Ovary (tissue), 9 donors: ENCODE measurements around the gene ZMYM4. TPM values are rescaled to one million over a fixed set of nuclear protein-coding genes. Genes with fewer than 3 reads are reported as not detected.

Experiments
- DNase-seq, 5 donors: peaks; one replicate each; pipeline ENCODE4 v3.0.0-alpha.2; 2019 to 2020
- H3K27ac ChIP-seq, 2 donors: fragments of 200-600 bp; one replicate each; pipeline versions ENCODE4 v1.5.1 to v1.8.0; 2019 to 2022
- H3K27me3 ChIP-seq: fragments of 200-600 bp; one replicate; pipeline ENCODE4 v1.8.0; 2022
- H3K36me3 ChIP-seq: fragments of 200-600 bp; sonication (generic); one replicate; pipeline ENCODE4 v1.5.1; 2019
- H3K4me1 ChIP-seq: one replicate; pipeline ENCODE4 v1.8.1; 2013; ENCODE audit warnings: mild to moderate bottlenecking, moderate library complexity; ENCODE audit not compliant: insufficient read depth
- H3K4me3 ChIP-seq: fragments of 200-600 bp; sonication (generic); one replicate; pipeline ENCODE4 v1.5.1; 2017
- H3K9me3 ChIP-seq, 2 donors: fragments of 200-600 bp in 1 of 2; sonication (generic) in 1 of 2; one replicate each; pipeline versions ENCODE4 v1.5.1 to v1.8.1; 2013 to 2019; ENCODE audit warnings: mild to moderate bottlenecking in 1 of 2, moderate library complexity in 1 of 2
- CTCF ChIP-seq, 3 donors: fragments of 450-650 bp in 2 of 3; fragments of 200-600 bp in 1 of 3; IDR thresholded peaks; one replicate each; pipeline versions ENCODE4 v1.5.1 to v1.8.0; 2016 to 2022; ENCODE audit warnings: antibody characterized with exemption in 3 of 3, mild to moderate bottlenecking in 1 of 3
- EP300 ChIP-seq: sonication (generic); formaldehyde crosslinking; IDR thresholded peaks from one replicate; pipeline ENCODE4 v1.6.1; 2017; ENCODE audit warnings: antibody characterized with exemption
- POLR2A ChIP-seq: fragments of 450-650 bp; IDR thresholded peaks from one replicate; pipeline ENCODE4 v1.6.1; 2017; ENCODE audit warnings: antibody characterized with exemption, mild to moderate bottlenecking, moderate library complexity
- WGBS, 3 donors: extraction: QIAGEN DNeasy Blood & Tissue Kit in 1 of 3; methylation state at CpG; one replicate each; pipeline versions ENCODE4 v1.1.5 to v1.1.7; 2013 to 2017; 5-methylcytosine and 5-hydroxymethylcytosine counted together
- intact Hi-C, 4 donors: fragments of 100-400 bp; cut with DNase I; formaldehyde crosslinking; loops; one replicate each; pipeline versions ENCODE4 v1.11.0 to v1.15.1; 2022 to 2023
- polyA plus RNA-seq, 2 donors: library from polyadenylated mRNA; stranded (reverse); fragments of 200-250 nt in 1 of 2; fragments of 350-450 nt in 1 of 2; fragmentation: Illumina TruSeq in 1 of 2; extraction: RNeasy Lipid Tissue Mini Kit (QIAGEN cat#74804) in 1 of 2; gene quantifications; one replicate each; pipeline ENCODE4 v1.2.3, GENCODE V29; 2013 to 2014
- total RNA-seq, 7 donors: library from RNA; depleted of rRNA in 2 of 7; stranded (reverse); fragments of >200 nt in 2 of 7; fragmentation: NEBNext Ultra II Directional in 3 of 7; extraction: Animal tissue kit (Norgen Biotek cat#: 25700) in 3 of 7; gene quantifications; one replicate each; pipeline versions ENCODE4 v1.1.0 to v1.2.4, GENCODE V29; 2016 to 2023
- donor health status: DM: no; HTN: no; CAD: no; lungs with moderate emphysema.
- donor health status: DM: no; HTN: no; CAD: no.
- donor health status: Bipolar disorder and iron deficiency.
- donor health status: DM: yes; HTN: yes; CAD: no.
- donor health status: DM: no; HTN: no; CAD: no.
- donor health status: DM: yes; HTN: yes; CAD: no.

The ZMYM4 gene
- total and polyA plus RNA-seq, 9 donors = 15.9 to 77.2 (median 52.2) TPM

- 76 to 85% (median 77%) methylated on average over 2 of the region's 2 CpGs for WGBS, 3 donors
- no peak for TF ChIP-seq CTCF (IDR thresholded peaks at IDR 0.05)
- TF ChIP-seq POLR2A = no peak
- no peak for TF ChIP-seq EP300
- no peak for DNase-seq
- Histone ChIP-seq H3K4me3 (no peak overlapping the region), H3K9me3 (no peaks in the 10 kb centered on the region), H3K36me3 (no peaks in the 10 kb centered on the region), H3K4me1 (no peaks in the 10 kb centered on the region), H3K27ac (no peak overlapping the region), H3K27me3 (no peaks in the 10 kb centered on the region)
- intact Hi-C loops = no loop called here
These were observed 157.6 kb downstream of the ZMYM4 start for GRCh38 chr1:35426097-35426586.

GRCh38 chr1:35428360-35428759, 159.9 kb downstream of the ZMYM4 start:
- H3K4me3 ChIP-seq = no peak overlapping the region
- H3K27ac ChIP-seq = no peak overlapping the region
- H3K36me3 ChIP-seq = no peaks in the 10 kb centered on the region
- DNase-seq = no peak
- TF ChIP-seq POLR2A = no peak
- TF ChIP-seq EP300 = no peak
- TF ChIP-seq CTCF (IDR thresholded peaks at IDR 0.05) = no peak
- no peaks in the 10 kb centered on the region for H3K9me3 ChIP-seq
- WGBS, 3 donors = 93 to 97% (median 97%) methylated on average over 7 of the region's 7 CpGs
- H3K27me3 ChIP-seq = no peaks in the 10 kb centered on the region
- intact Hi-C loops = no loop called here
- no peaks in the 10 kb centered on the region for H3K4me1 ChIP-seq

- TF ChIP-seq POLR2A (no peak), CTCF (IDR thresholded peaks at IDR 0.05) (no peak), EP300 (no peak)
- no peak for DNase-seq
- intact Hi-C loops = no loop called here
- H3K36me3 ChIP-seq = no peaks in the 10 kb centered on the region
- H3K4me3 ChIP-seq = no peak overlapping the region
- H3K27me3 ChIP-seq = no peaks in the 10 kb centered on the region
- no peaks in the 10 kb centered on the region for H3K9me3 ChIP-seq
- H3K4me1 ChIP-seq = no peaks in the 10 kb centered on the region
- H3K27ac ChIP-seq = no peak overlapping the region
- 93 to 98% (median 97%) methylated on average over 4 of the region's 4 CpGs for WGBS, 3 donors
These were observed 162.3 kb downstream of the ZMYM4 start for GRCh38 chr1:35430762-35431161.

- DNase-seq = no peak
- WGBS, 3 donors = 54 to 69% (median 62%) methylated on average over 7 of the region's 7 CpGs
- H3K36me3 ChIP-seq = no peaks in the 10 kb centered on the region
These were observed 162.7 kb downstream of the ZMYM4 start for GRCh38 chr1:35431173-35431599.

More at GRCh38 chr1:35431173-35431599, 162.7 kb downstream of the ZMYM4 start:
- no peaks in the 10 kb centered on the region for H3K4me1 ChIP-seq
- no peak overlapping the region for H3K27ac ChIP-seq
- TF ChIP-seq EP300 (no peak), CTCF (IDR thresholded peaks at IDR 0.05) (no peak), POLR2A (no peak)
- no peaks in the 10 kb centered on the region for H3K27me3 ChIP-seq
- H3K9me3 ChIP-seq = no peaks in the 10 kb centered on the region
- intact Hi-C loops = no loop called here
- H3K4me3 ChIP-seq = no peak overlapping the region
